ENCODE measurements around the gene SIPA1L2.
"Not testable (repeated sequence)": the region's sequence is repeated elsewhere in the genome, so short reads cannot be mapped to it uniquely, and the experiment has no call there.

SIPA1L2 gene

DNA sequence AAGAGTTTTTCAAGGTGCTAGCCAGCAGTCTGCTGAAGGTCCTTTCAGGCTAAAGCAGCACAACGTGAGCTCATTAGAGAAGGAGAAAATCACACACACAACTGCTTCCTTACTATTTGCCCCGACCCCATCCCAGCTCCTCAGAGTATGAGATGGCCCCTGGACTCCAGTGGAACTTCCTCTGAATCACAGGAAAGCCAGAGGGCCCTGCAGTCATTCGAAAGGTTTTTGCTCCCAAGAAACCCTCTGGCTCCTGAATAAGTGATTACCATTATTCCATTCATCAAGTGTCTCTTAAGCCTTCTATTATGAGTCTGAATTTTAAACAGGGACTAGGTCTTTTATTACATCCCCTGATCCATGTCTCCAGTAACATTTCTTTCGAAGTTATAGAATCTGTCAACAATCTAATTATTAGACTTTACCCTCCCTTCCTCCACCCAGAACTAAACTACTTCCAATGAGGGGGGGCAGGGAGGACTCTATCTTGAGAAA lies 14.6 kb downstream of the SIPA1L2 start:
- no peak for DNase-seq

DNA sequence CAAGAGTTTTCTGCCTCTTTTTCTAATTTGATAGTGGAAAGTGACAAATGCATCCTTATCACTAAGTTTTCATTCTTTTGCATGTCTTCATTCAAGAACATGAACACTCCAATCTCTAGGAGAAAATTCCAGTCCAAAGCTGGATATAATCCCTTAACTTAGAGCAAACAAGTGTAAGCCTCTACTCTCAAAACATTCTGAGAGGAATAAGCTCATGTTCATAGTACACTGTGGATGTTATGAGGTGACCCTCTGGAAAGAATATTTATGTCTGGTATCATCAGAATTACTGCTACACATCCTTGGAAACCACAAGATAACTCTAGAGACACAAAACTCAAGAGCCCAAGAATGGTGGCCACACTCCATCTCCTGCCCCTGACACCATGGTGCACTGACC lies 15.1 kb downstream of the SIPA1L2 start:
- DNase-seq, result no peak

DNA sequence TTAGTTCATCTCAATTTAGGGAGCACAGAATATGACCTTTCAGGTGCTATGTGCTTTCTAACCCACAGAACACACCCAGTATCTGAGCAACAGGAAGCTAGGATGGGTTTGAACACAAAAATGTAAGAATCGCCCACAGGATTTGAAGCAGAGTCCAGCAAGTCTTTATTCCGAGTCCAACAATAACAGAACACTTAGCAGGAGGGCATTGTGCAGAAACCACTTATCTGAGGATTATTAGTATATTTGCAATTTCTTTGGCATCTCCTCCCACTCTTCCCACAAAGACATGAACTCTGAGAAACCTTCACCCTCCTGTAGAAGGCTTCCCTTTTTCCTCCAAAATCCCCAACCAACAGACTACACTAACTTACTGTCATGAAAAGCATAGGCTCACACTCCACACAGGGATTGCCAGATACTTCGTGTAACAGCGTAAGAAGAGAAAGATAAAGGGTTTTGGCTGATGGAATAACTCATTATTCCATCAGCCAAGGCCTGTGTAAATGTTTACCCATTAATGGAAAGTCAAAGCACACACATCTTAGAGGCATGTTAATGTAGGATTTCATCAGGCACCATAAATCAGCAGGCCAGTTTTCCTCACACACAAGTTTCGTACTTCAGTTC lies 16.1 kb downstream of the SIPA1L2 start:
- no peak for DNase-seq

GRCh38 chr1:232612836-232613235 lies 17.1 kb downstream of the SIPA1L2 start:
- DNase-seq, result not testable (repeated sequence)

DNA sequence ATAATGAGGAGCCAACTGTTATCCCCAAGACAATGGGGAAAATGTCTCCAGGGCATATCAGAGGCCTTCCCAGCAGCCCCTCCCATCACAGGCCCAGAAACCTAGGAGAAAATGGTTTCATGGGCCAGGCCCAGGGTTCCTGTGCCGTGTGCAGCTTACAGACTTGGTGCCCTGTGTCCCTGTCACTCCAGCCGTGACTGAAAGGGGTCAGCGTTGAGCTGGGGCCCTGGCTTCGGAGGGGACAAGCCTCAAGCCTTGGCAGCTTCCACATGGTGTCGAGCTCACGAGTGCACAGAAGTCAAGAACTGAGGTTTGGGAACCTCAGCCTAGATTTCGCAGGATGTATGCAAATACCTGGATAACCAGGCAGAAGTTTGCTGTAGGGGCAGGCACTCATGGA lies 18.1 kb downstream of the SIPA1L2 start:
- no peak for DNase-seq

DNA sequence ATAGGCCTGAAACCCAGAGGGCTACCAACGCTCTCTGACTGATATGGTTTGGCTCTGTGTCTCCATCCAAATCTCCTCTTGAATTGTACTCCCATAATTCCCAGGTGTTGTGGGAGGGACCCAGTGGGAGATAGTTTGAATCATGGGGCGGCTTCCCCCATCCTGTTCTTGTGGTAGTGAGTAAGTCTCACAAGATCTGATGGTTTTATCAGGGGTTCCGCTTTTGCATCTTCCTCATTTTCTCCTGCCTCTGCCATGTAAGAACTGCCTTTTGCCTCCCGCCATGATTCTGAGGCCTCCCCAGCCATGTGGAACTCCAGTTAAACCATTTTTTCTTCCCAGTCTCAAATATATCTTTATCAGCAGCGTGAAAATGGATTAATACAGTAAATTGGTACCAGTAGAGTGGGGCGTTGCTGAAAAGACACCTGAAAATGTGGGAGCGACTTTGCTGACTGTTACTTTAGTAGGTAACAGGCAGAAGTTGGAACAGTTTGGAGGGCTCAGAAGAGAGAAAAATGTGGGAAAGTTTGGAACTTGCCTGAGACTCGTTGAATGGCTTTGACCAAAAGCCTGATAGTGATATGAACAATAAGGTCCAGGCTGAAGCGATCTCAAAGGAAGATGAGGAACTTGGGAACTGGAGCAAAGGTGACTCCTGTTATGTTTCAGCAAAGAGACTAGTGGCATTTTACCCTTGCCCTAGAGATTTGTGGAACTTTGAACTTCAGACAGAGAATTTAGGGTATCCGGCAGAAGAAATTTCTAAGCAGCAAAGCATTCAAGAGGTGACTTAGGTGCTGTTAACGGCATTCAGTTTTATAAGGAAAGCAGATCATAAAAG lies 18.8 kb downstream of the SIPA1L2 start:
- DNase-seq, result not testable (repeated sequence)

DNA sequence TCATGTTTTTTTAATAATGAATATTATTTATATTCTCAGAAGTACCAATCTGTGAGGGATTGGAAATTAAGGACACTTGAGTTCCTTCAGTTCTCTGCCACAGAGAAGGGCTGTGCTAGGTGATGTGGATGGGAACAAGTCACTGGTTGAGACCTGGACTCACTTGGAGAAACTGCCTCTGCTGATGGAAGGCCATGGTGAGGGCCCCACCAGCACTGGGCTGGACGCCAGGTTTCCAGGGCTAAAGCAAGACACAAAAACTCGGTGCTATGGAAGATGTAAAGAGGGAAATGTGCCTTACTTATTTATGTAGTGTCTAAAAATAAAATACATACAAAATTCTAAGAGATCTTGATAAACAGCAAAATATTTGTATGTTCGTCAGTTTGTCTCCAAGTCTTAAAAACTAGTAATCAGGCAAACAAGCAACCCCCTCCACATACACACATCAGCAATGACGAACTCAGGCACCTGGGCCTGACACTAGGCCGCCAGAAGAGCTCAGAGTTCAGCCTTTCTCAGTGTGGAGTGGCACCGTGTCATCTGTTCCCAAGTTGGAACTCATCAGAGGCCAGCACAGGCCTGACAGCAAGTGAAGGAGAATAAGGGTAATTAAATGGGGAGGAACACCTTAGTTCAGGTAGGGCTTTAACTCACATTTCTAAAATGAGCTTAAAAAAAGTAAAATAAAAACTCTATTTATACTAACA lies 19.6 kb downstream of the SIPA1L2 start:
- no peak for DNase-seq

- DNase-seq, result no peak
Observed at GRCh38 chr1:232608427-232608826, 21.5 kb downstream of the SIPA1L2 start.

GRCh38 chr1:232602622-232603021 lies 27.3 kb downstream of the SIPA1L2 start:
- DNase-seq, result no peak

DNA sequence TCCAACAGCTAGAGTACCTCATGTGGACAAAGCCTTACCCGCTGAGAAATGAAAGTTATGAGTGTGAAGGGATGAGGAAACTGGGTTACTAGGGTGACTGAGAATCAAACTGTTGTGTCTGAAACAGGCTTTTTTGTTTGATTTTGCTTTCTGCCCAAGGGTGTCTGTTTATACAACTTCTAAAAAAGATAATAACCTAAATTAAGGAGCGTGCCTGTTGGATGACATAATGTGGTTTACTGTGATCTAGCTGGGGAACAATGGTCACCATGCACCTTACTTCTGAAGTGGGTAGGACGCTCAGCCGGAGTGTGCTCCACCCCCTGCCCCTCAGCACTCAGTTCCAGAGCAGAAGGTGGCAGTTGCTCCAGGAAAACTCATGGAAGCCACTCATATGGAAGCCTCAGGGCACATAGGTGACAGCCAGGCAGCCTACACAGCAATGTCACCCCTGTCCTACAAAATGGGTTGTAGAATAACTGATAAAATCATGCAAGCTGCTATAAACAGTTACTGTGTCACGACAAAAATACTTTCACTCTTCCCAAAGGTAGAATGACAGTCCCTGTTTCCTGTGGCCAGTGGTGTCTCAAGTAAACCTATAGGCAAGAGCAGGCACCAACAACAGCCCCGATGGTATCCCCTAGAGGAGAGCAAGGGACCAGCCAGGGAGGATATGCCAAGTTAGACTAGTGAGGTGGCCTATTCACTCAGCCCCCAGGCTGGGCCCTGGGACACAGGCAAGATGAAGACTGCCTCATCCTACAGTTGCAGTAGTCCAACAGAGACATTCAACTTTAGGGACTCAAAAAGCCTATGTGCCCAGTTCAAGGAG lies 29.3 kb downstream of the SIPA1L2 start:
- no peak for DNase-seq

GRCh38 chr1:232599178-232600041 lies 30.5 kb downstream of the SIPA1L2 start:
- DNase-seq, result no peak

GRCh38 chr1:232598837-232599177 lies 31.1 kb downstream of the SIPA1L2 start:
- no peak for DNase-seq

GRCh38 chr1:232598133-232598532 lies 31.8 kb downstream of the SIPA1L2 start:
- DNase-seq, result no peak

GRCh38 chr1:232597721-232598120 lies 32.2 kb downstream of the SIPA1L2 start:
- DNase-seq, result no peak

- no peak for DNase-seq
Observed at GRCh38 chr1:232596666-232597303, 33.1 kb downstream of the SIPA1L2 start.

GRCh38 chr1:232594768-232595698 lies 34.9 kb downstream of the SIPA1L2 start:
- no peak for DNase-seq

DNA sequence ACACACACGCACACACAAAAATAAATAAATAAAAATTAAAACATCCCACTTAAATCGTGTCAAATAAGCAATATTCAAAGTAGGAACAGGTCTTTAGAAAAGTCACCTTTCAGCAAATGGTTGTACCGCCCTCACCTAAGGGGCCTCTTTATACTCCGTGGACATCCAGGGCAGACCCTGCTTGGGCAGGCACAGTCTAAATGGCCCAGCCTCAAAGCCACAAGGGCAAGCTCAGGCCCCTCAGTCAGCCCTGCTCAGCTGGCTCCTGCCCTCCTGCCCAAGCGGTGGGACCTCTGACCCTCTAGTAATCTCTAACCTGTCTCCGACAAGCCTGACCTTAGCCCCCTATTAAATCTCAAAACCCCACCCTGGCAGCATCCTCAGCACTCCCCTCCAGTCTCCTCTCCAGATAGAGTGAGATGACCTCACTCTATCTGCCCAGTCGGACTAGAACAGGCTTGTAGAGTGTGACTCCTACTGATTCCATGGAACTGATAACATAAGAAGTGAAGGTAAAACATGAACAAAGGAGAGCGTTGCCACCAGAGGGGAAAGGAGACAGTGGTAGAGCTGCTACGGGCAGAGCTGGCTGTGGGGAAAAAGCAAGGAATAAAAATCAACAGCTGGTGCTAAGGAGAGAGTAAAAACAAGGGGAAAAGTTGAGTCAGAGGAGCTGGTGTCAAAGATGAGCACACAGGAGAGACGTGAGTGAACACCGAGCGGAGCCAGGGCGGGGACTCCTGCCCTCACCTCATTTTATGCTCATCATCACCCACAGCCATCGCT lies 36.0 kb downstream of the SIPA1L2 start:
- DNase-seq, result no peak

GRCh38 chr1:232591344-232591743 lies 38.6 kb downstream of the SIPA1L2 start:
- DNase-seq, result no peak
